Fibroblast of skin of right biceps (primary cell): Measurements from ENCODE around the gene SSTR1.
A peak's percentile ranks its signal among the peaks of the same experiment; 100 is the strongest.

Source experiments
- DNase-seq: peaks from one replicate; pipeline ENCODE4 v3.0.0-alpha.2; 2013

Gene SSTR1

DNA sequence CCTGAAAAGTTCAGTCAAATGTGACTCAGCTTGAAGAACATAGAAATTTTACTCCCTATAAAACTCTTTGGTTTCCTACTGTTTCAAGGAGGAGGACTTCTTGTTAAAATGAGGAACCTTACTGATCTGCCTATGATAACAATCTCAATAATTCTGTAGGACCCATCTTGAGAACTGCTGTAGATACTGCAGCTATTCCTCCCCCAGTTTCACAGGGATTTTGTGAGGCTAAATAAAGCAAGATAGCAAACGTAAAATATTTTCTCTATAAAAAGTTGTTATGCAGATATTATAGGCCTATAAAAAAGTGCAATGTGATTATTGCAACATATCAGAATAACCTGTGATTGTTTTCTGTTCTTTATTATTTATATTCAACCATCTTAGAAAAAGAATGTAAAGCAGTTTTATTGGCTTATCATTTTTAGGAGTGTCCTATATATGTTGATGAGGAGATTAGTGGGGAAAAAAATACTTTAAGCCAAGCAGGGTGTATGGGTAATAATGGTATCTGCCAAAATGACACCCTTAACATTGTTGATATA lies 36.1 kb downstream of the SSTR1 start:
- no peak for DNase-seq

GRCh38 chr14:38248321-38249028 lies 40.8 kb downstream of the SSTR1 start:
- no peak for DNase-seq

DNA sequence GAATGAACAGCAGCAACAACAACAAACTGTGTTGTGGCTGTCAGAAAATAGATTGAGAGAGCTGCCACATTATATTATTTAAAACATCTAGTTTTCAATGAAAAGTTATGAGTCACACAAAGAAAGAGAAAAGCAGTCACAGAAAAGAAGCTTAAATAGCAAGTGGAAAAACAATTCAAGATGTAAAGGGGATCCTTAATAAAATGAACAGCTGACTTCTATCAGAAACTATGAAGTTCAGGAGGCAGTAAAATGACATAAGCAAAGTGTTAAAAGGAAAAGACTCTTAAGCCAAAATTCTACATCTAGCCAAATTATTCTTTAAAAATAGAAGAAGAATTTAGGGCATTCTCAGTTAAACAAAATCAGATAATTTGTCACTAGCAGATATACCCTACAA lies 42.6 kb downstream of the SSTR1 start:
- no peak for DNase-seq

GRCh38 chr14:38252066-38252710 lies 44.5 kb downstream of the SSTR1 start:
- no peak for DNase-seq

GRCh38 chr14:38253676-38254075 lies 46.0 kb downstream of the SSTR1 start:
- DNase-seq: no peak

DNA sequence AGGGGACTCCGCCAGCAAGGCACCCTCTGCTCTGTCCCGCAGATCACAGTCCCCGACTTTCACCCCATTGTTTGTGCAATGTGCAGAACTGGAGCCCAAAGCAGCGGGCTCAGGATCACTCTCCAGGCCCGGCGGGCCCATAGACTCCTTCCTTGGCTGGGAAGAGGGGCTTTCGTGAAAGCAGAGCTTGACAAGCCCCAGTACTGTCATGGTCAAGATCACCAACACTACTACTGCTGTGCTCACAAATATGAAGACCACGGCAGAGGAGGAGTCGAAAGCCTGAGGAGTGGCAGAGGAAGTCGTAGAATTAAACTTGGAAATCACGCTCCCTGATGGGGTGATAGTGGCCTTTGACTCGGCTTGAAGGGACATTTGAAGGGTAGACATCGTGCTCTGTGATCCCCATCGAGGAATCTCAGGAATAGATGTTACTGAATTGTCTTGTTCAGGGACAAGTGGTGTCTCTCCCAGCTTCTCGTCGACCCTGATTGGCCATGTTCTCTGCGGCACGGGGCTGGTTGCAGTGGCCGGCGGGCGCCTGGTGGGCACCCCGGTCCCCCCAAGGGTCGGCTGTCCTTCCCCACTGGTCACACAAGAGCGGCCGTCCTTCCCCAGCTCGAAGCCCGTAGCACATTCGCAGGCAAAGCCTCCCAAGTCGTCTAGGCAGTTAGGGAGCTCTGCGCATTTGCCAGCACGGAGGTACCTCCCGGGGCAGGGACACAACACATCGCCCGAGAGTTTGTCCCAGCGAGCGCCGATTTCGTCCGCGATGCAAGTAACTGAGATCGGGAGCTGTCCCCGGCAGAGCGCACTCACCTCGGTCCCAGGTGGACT lies 47.1 kb downstream of the SSTR1 start:
- DNase-seq: peak; percentile 40

DNA sequence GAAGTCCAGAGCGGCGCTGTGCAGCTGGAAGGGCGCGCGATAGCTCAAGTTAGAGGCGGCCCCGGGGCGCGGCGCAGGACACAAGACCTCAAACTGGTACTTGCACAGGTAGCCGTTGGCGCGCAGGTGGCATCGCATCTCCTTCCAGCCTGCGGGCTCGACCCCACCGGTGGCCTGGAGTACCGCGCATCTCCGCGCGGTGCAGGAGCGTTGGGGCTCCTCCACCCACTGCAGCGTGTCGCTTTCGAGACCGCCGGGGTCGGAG lies 47.6 kb downstream of the SSTR1 start:
- DNase-seq: no peak

- DNase-seq: peak; percentile 81
Observed at GRCh38 chr14:38255673-38256532, 48.2 kb downstream of the SSTR1 start, which contains the start of gene CLEC14A. CLEC14A (minus strand) TSS chr14:38256093; CDS start chr14:38256022, 71 bp downstream.

DNA sequence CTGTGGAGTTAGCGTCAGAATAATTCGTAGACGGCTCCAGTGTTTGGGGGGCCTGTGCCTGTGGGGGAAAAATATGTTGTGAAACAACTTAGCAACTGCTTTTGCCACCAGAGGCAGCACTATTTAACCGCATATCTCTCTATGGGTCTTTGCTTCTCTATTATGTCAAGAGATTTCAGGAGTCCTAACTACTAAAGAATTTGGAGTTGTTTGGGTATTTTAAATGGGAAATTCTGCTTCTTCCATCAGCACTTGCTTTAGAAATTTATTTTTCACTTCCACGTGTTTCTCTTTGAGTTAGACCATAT lies 48.8 kb downstream of the SSTR1 start:
- DNase-seq: no peak

DNA sequence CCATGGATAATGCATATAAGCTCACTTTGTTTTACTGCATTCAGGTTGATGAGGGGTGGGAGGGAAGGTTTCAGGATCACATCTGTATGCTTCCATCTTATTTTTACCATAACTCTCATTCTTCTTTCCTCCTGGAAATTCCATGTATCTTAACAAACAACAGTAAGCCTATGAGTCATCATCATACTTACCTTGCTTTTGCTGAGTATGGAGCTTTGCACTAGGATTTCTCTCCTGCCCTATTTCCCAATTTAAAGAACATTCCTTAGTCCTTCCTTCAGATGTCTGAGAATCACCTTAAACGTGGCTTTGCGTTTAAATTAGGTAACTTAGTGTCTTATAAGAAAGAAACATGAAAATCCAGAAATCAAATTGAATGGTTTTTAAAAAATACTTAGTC lies 49.8 kb downstream of the SSTR1 start:
- peak; percentile 33 for DNase-seq

GRCh38 chr14:38261620-38262019 lies 53.9 kb downstream of the SSTR1 start:
- no peak for DNase-seq
